Peyer's patch (tissue), 4 donors: ENCODE results near the gene ZNF223. TPM values are rescaled to one million over a fixed set of nuclear protein-coding genes. Genes with fewer than 3 reads are reported as not detected.

ENCODE experiments used
- DNase-seq, 3 donors: peaks; one replicate each; pipeline ENCODE4 v3.0.0-alpha.2; 2017 to 2019
- H3K27ac ChIP-seq, 4 donors: fragments of 200-600 bp; sonication (generic); one replicate each; pipeline ENCODE4 v1.5.1; 2016 to 2019
- H3K27me3 ChIP-seq, 2 donors: fragments of 200-600 bp; sonication (generic); one replicate each; pipeline ENCODE4 v1.5.1; 2019
- H3K36me3 ChIP-seq, 3 donors: fragments of 200-600 bp; sonication (generic); one replicate each; pipeline ENCODE4 v1.5.1; 2016 to 2019
- H3K4me1 ChIP-seq, 4 donors: fragments of 200-600 bp; sonication (generic); one replicate each; pipeline ENCODE4 v1.5.1; 2016 to 2019
- H3K4me3 ChIP-seq, 4 donors: fragments of 200-600 bp; sonication (generic); 1 replicate in 3 of 4; 2 replicates in 1 of 4; pipeline ENCODE4 v1.5.1; 2016 to 2019; ENCODE audit warnings: mild to moderate bottlenecking in 1 of 4
- H3K9me3 ChIP-seq, 4 donors: fragments of 200-600 bp; sonication (generic); one replicate each; pipeline ENCODE4 v1.5.1; 2016 to 2019; ENCODE audit warnings: mild to moderate bottlenecking in 1 of 4
- POLR2A ChIP-seq, 2 donors: fragments of 450-650 bp; IDR thresholded peaks; one replicate each; pipeline ENCODE4 v1.5.1; 2017; ENCODE audit warnings: antibody characterized with exemption in 2 of 2, mild to moderate bottlenecking in 2 of 2, moderate library complexity in 2 of 2
- total RNA-seq, 4 donors: library from RNA; depleted of rRNA; stranded (reverse); fragments of >200 nt; gene quantifications; one replicate each; pipeline ENCODE4 v1.1.0, GENCODE V29; 2016
- TF ChIP-seq, protein P1 (sequence below), 6 experiments: fragments of 450-650 bp in 4 of 6; fragments of 200-600 bp in 2 of 6; sonication (generic) in 1 of 6; IDR thresholded peaks; one replicate each; pipeline ENCODE4 v1.5.1; 2017 to 2019; ENCODE audit warnings: antibody characterized with exemption in 6 of 6, mild to moderate bottlenecking in 3 of 6, moderate library complexity in 1 of 6

The ZNF223 gene
- total RNA-seq, 4 donors from 2014 or later = 5.8 to 23.0 (median 8.1) TPM

DNA sequence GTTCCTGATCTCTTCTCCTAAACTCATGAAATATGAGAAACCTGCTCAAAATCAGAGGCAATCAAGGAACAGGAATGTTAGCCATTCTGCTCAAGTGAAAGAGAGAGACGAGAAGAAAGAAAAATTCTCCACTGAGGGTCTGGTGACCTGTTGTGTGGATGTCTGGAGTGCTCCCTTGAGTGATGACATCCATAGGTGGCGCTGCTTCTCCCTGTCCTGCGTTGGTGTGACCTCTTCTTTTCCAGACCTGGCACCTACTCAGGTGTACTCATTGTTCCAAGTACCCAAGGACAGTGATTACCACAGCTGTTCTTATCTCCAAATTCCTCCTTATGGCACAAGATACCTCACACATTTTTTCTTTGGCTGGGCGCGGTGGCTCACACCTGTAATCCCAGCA is 4.0 kb downstream of the ZNF223 start:
- no peak for TF ChIP-seq POLR2A (IDR thresholded peaks at IDR 0.05)
- TF ChIP-seq, protein P1, sequence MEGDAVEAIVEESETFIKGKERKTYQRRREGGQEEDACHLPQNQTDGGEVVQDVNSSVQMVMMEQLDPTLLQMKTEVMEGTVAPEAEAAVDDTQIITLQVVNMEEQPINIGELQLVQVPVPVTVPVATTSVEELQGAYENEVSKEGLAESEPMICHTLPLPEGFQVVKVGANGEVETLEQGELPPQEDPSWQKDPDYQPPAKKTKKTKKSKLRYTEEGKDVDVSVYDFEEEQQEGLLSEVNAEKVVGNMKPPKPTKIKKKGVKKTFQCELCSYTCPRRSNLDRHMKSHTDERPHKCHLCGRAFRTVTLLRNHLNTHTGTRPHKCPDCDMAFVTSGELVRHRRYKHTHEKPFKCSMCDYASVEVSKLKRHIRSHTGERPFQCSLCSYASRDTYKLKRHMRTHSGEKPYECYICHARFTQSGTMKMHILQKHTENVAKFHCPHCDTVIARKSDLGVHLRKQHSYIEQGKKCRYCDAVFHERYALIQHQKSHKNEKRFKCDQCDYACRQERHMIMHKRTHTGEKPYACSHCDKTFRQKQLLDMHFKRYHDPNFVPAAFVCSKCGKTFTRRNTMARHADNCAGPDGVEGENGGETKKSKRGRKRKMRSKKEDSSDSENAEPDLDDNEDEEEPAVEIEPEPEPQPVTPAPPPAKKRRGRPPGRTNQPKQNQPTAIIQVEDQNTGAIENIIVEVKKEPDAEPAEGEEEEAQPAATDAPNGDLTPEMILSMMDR (IDR thresholded peaks at IDR 0.05) = no peak
- H3K9me3 ChIP-seq = peaks cover 0 to 6% (median 0%) of the 10 kb centered on the region in 4 donors
- H3K36me3 ChIP-seq = peaks cover 0 to 56% (median 0%) of the 10 kb centered on the region in 3 donors
- H3K27me3 ChIP-seq = no peaks in the 10 kb centered on the region
- H3K4me1 ChIP-seq = peaks cover 0 to 8% (median 0%) of the 10 kb centered on the region in 4 donors
- H3K4me3 ChIP-seq = no peak overlapping the region
- no peak overlapping the region for H3K27ac ChIP-seq
- DNase-seq = no peak

DNA sequence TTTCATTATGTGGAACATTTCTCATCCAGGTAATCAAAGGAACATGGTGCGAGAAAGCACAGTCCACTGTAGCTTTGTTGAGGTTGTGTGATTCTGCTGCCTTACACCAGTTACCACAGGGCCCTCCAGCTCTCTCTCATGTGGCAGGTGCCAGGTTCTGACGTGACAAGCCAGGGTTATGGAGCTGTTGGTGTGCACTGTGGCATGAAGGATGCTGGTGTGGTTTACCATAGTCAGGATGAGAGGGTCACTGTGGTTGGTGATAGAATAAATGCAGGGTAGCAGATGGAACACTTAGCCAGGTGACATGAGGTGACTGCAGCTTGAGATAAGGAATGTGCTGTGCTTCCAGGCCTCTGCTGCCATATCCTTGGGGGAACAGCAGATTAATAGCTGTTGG is 7.4 kb downstream of the ZNF223 start:
- Histone ChIP-seq H3K4me3 (no peak overlapping the region), H3K36me3 (peaks cover 0 to 89% (median 0%) of the 10 kb centered on the region in 3 donors), H3K4me1 (no peaks in the 10 kb centered on the region), H3K27me3 (no peaks in the 10 kb centered on the region), H3K27ac (no peak overlapping the region), H3K9me3 (peaks cover 0 to 9% (median 2%) of the 10 kb centered on the region in 4 donors)
- TF ChIP-seq POLR2A (IDR thresholded peaks at IDR 0.05) = no peak
- TF ChIP-seq, protein P1 (IDR thresholded peaks at IDR 0.05) = no peak
- DNase-seq = no peak

- Histone ChIP-seq H3K27ac (no peak overlapping the region), H3K4me3 (no peak overlapping the region), H3K36me3 (peaks cover 0 to 93% (median 0%) of the 10 kb centered on the region in 3 donors), H3K27me3 (no peaks in the 10 kb centered on the region), H3K9me3 (peaks cover 0 to 20% (median 4%) of the 10 kb centered on the region in 4 donors), H3K4me1 (no peaks in the 10 kb centered on the region)
- TF ChIP-seq, protein P1 (IDR thresholded peaks at IDR 0.05) = no peak
- TF ChIP-seq POLR2A (IDR thresholded peaks at IDR 0.05) = no peak
- no peak for DNase-seq
Measured at GRCh38 chr19:44061038-44061437, 9.2 kb downstream of the ZNF223 start.

DNA sequence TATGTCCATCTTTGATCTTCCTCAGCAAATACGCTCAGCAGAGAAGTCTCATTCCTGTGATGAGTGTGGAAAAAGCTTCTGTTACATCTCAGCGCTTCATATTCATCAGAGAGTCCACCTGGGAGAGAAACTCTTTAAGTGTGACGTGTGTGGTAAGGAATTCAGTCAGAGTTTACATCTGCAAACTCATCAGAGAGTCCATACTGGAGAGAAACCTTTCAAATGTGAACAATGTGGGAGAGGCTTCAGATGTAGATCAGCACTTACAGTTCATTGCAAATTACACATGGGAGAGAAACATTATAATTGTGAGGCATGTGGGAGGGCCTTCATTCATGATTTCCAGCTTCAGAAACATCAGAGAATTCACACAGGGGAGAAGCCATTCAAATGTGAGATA is 14.5 kb downstream of the ZNF223 start:
- TF ChIP-seq, protein P1 (IDR thresholded peaks at IDR 0.05) = no peak
- TF ChIP-seq POLR2A (IDR thresholded peaks at IDR 0.05) = no peak
- Histone ChIP-seq H3K36me3 (peaks cover 0 to 59% (median 0%) of the 10 kb centered on the region in 3 donors), H3K9me3 (peaks cover 0 to 48% (median 2%) of the 10 kb centered on the region in 4 donors)

GRCh38 chr19:44069415-44069814 is 17.6 kb downstream of the ZNF223 start:
- TF ChIP-seq, protein P1 (IDR thresholded peaks at IDR 0.05) = no peak
- no peak for TF ChIP-seq POLR2A (IDR thresholded peaks at IDR 0.05)
- Histone ChIP-seq H3K4me1 (peaks cover 0 to 5% (median 0%) of the 10 kb centered on the region in 4 donors), H3K4me3 (no peak overlapping the region), H3K27me3 (no peaks in the 10 kb centered on the region), H3K27ac (no peak overlapping the region), H3K36me3 (peaks cover 0 to 28% (median 0%) of the 10 kb centered on the region in 3 donors), H3K9me3 (peaks cover 0 to 42% (median 0%) of the 10 kb centered on the region in 4 donors)
- DNase-seq = no peak

More for the DNA sequence above, 14.5 kb downstream of the ZNF223 start:
- no peak for DNase-seq
- no peak overlapping the region for H3K4me3 ChIP-seq
- no peak overlapping the region for H3K27ac ChIP-seq
- H3K4me1 ChIP-seq = no peaks in the 10 kb centered on the region
- H3K27me3 ChIP-seq = no peaks in the 10 kb centered on the region
